Thyroid gland (tissue), 4 donors: ENCODE data around the gene TRAF4. TPM values are rescaled to one million over a fixed set of nuclear protein-coding genes. Genes with fewer than 3 reads are reported as not detected.

ENCODE experiments used
- DNase-seq, 2 donors: peaks; one replicate each; pipeline ENCODE4 v3.0.0-alpha.2; 2019
- H3K27ac ChIP-seq, 3 donors: fragments of 200-600 bp; sonication (generic); 1 replicate in 2 of 3; 2 replicates in 1 of 3; pipeline ENCODE4 v1.5.1; 2016 to 2019; ENCODE audit warnings: mild to moderate bottlenecking in 1 of 3, moderate library complexity in 1 of 3
- H3K27me3 ChIP-seq: fragments of 200-600 bp; sonication (generic); one replicate; pipeline ENCODE4 v1.5.1; 2019
- H3K36me3 ChIP-seq, 2 donors: fragments of 200-600 bp; sonication (generic); one replicate each; pipeline ENCODE4 v1.5.1; 2016 to 2019
- H3K4me1 ChIP-seq, 2 donors: fragments of 200-600 bp; sonication (generic); one replicate each; pipeline ENCODE4 v1.5.1; 2017 to 2019
- H3K4me3 ChIP-seq, 3 donors: fragments of 200-600 bp; sonication (generic); replicated peaks in 1 of 3; 1 replicate in 2 of 3; 2 replicates in 1 of 3; pipeline ENCODE4 v1.5.1; 2016; ENCODE audit warnings: mild to moderate bottlenecking in 1 of 3
- H3K9me3 ChIP-seq: fragments of 200-600 bp; sonication (generic); one replicate; pipeline ENCODE4 v1.5.1; 2017
- POLR2A ChIP-seq, 2 donors: fragments of 450-650 bp; IDR thresholded peaks; one replicate each; pipeline ENCODE4 v1.6.1; 2017; ENCODE audit warnings: antibody characterized with exemption in 2 of 2, mild to moderate bottlenecking in 2 of 2, moderate library complexity in 1 of 2
- WGBS, 2 donors: methylation state at CpG; one replicate each; pipeline ENCODE4 v1.1.5; 2017; 5-methylcytosine and 5-hydroxymethylcytosine counted together
- intact Hi-C: fragments of 100-400 bp; cut with DNase I; formaldehyde crosslinking; loops from one replicate; pipeline ENCODE4 v1.15.1; 2023
- total RNA-seq, 4 donors: library from RNA; depleted of rRNA; stranded (reverse); fragments of >200 nt; gene quantifications; one replicate each; pipeline ENCODE4 v1.2.3, GENCODE V29; 2016
- TF ChIP-seq, protein P1 (sequence below), 6 experiments: fragments of 200-600 bp in 3 of 6; fragments of 450-650 bp in 3 of 6; sonication (generic) in 3 of 6; IDR thresholded peaks; one replicate each; pipeline ENCODE4 v1.5.1; 2016 to 2019; ENCODE audit warnings: antibody characterized with exemption in 6 of 6, mild to moderate bottlenecking in 2 of 6, inconsistent platforms in 1 of 6, moderate library complexity in 1 of 6

Gene TRAF4
- total RNA-seq, 4 donors from 2014 or later: 33.3 to 64.3 (median 44.3) TPM

- no peaks in the 10 kb centered on the region for H3K9me3 ChIP-seq
- no peak overlapping the region for H3K4me3 ChIP-seq
- 92 to 94% methylated on average over 12 to 18 of the region's 18 CpGs for WGBS, 2 donors
- no peak for DNase-seq
- no peaks in the 10 kb centered on the region for H3K27me3 ChIP-seq
- H3K4me1 ChIP-seq: peaks cover 8 to 21% of the 10 kb centered on the region in 2 donors
- TF ChIP-seq, protein P1, sequence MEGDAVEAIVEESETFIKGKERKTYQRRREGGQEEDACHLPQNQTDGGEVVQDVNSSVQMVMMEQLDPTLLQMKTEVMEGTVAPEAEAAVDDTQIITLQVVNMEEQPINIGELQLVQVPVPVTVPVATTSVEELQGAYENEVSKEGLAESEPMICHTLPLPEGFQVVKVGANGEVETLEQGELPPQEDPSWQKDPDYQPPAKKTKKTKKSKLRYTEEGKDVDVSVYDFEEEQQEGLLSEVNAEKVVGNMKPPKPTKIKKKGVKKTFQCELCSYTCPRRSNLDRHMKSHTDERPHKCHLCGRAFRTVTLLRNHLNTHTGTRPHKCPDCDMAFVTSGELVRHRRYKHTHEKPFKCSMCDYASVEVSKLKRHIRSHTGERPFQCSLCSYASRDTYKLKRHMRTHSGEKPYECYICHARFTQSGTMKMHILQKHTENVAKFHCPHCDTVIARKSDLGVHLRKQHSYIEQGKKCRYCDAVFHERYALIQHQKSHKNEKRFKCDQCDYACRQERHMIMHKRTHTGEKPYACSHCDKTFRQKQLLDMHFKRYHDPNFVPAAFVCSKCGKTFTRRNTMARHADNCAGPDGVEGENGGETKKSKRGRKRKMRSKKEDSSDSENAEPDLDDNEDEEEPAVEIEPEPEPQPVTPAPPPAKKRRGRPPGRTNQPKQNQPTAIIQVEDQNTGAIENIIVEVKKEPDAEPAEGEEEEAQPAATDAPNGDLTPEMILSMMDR (IDR thresholded peaks at IDR 0.05): no peak
- TF ChIP-seq POLR2A (IDR thresholded peaks at IDR 0.05): no peak
- H3K36me3 ChIP-seq: peaks cover 16 to 18% of the 10 kb centered on the region in 2 donors
- H3K27ac ChIP-seq: no peak overlapping the region
- intact Hi-C loops: no loop called here
Observed at GRCh38 chr17:28759256-28759865, 15.6 kb downstream of the TRAF4 start.

DNA sequence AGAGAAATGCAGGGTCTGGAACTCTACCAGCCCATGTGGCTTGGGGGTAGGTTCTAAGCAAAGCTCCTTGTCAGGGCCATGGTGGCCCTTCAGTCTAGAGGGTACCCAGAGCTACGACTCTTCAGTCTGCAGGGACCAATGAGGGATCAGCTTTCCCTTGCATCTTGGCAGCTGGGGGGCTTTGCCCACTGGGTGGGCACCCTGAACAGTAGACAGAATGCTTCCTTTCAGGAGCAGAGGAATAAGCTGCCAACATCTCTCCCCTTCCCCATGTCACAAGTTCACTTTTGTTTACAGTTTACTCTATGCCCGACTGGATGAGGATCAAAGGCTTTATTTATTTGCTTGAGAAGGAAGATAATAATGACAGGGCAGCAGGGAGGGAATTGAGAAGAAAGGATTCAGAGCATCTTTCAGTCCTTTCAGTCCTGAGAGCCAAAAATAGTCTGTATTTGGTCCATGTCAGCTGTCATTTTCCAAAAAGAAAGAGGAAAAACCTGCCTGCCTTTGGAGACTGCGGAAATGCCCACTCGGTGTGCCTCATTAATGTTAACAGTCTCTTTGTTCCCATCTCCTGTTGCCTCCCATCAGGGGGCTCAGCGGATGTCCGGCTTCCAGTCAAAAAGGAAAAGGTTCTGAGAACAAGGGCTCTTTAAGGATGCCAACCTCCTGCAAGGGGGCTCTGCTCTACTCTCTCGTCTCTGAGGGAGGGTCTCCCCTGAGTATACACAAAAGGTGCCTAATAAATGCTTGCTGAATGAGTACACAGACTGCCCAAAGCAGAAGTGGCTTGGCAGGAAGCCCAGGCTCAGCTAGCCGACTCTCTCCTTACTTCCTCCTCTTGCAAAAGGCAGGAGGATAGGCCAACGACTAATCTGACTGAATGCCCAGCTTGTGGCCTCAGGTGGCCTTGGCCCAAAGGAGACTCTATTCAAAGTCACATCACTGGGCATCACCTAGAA is 17.1 kb downstream of the TRAF4 start:
- peaks cover 8 to 21% of the 10 kb centered on the region in 2 donors for H3K4me1 ChIP-seq
- no peaks in the 10 kb centered on the region for H3K27me3 ChIP-seq
- H3K27ac ChIP-seq: peak overlapping the region in 2 of 3 donors; percentile 51 to 53
- WGBS, 2 donors: 44 to 45% methylated on average over 9 of the region's 9 CpGs
- intact Hi-C loops: loop anchor here (5.0 to 10.0 kb wide), 2 partner anchors 94 to 151 kb away; partner anchors contain the start of gene ERAL1
- no peaks in the 10 kb centered on the region for H3K9me3 ChIP-seq
- TF ChIP-seq, protein P1 (IDR thresholded peaks at IDR 0.05): no peak
- no peak for TF ChIP-seq POLR2A (IDR thresholded peaks at IDR 0.05)
- H3K4me3 ChIP-seq: no peak overlapping the region
- H3K36me3 ChIP-seq: peaks cover 16 to 18% of the 10 kb centered on the region in 2 donors
- peak; percentile 62 to 64 for DNase-seq

- peaks cover 13 to 20% of the 10 kb centered on the region in 2 donors for H3K36me3 ChIP-seq
- WGBS, 2 donors: 84 to 100% methylated on average over 1 of the region's 1 CpG
Observed at GRCh38 chr17:28763137-28763799, 19.5 kb downstream of the TRAF4 start.

GRCh38 chr17:28763804-28764266 is 20.0 kb downstream of the TRAF4 start:
- peaks cover 3 to 11% of the 10 kb centered on the region in 2 donors for H3K4me1 ChIP-seq
- peak; percentile 82 to 86 for DNase-seq
- no peak for TF ChIP-seq POLR2A (IDR thresholded peaks at IDR 0.05)
- TF ChIP-seq, protein P1 (IDR thresholded peaks at IDR 0.05): peak; percentile 76 to 90 (median 85)
- H3K27ac ChIP-seq: no peak overlapping the region
- no peaks in the 10 kb centered on the region for H3K9me3 ChIP-seq
- 57 to 62% methylated on average over 5 of the region's 5 CpGs for WGBS, 2 donors
- peaks cover 7 to 14% of the 10 kb centered on the region in 2 donors for H3K36me3 ChIP-seq
- H3K27me3 ChIP-seq: no peaks in the 10 kb centered on the region
- no peak overlapping the region for H3K4me3 ChIP-seq
- intact Hi-C loops: loop anchor here (5.0 to 10.0 kb wide), 2 partner anchors 91 to 148 kb away; partner anchors contain the start of gene ERAL1

More at GRCh38 chr17:28763137-28763799, 19.5 kb downstream of the TRAF4 start:
- no peak for DNase-seq
- TF ChIP-seq, protein P1 (IDR thresholded peaks at IDR 0.05): no peak
- no peak for TF ChIP-seq POLR2A (IDR thresholded peaks at IDR 0.05)
- no peak overlapping the region for H3K27ac ChIP-seq
- H3K4me3 ChIP-seq: no peak overlapping the region
- no peaks in the 10 kb centered on the region for H3K27me3 ChIP-seq
- H3K9me3 ChIP-seq: no peaks in the 10 kb centered on the region
- peaks cover 3 to 11% of the 10 kb centered on the region in 2 donors for H3K4me1 ChIP-seq
- intact Hi-C loops: loop anchor here (5.0 to 10.0 kb wide), 2 partner anchors 92 to 149 kb away; partner anchors contain the start of gene ERAL1
